ENCODE data around the gene GNL1. TPM values are rescaled to one million over a fixed set of nuclear protein-coding genes. Genes with fewer than 3 reads are reported as not detected.
"Not testable (repeated sequence)": the region's sequence is repeated elsewhere in the genome, so short reads cannot be mapped to it uniquely, and the experiment has no call there.

GNL1 gene
- total RNA-seq, 1 donor from 2014 or later: 18.3 TPM

GRCh38 chr6:30544666-30545272 is 11.5 kb downstream of the GNL1 start:
- DNase-seq (ENCODE audit: missing footprints) (no peak), ATAC-seq (peak; percentile 57)
- intact Hi-C loops (cut with DNase I): loop anchor here (5.0 kb wide), 2 partner anchors 53 to 198 kb away; partner anchors contain the start of genes FLOT1 and IER3

- DNase-seq (ENCODE audit: missing footprints) (no peak), ATAC-seq (no peak)
- intact Hi-C loops (cut with DNase I): loop anchor here (1.0 to 5.0 kb wide), 4 partner anchors 53 to 543 kb away; partner anchors contain the start of genes FLOT1 and IER3
Measured at GRCh38 chr6:30543821-30544220, 12.5 kb downstream of the GNL1 start.

GRCh38 chr6:30542915-30543314 is 13.4 kb downstream of the GNL1 start:
- no peak for ATAC-seq
- intact Hi-C loops (cut with DNase I): loop anchor here (1.0 to 5.0 kb wide), 4 partner anchors 54 to 544 kb away; partner anchors contain the start of genes FLOT1 and IER3
- DNase-seq (ENCODE audit: missing footprints): no peak

- no peak for ATAC-seq
- DNase-seq (ENCODE audit: missing footprints): no peak
- intact Hi-C loops (cut with DNase I): loop anchor here (2.0 to 5.0 kb wide), 3 partner anchors 55 to 544 kb away; partner anchors contain the start of genes FLOT1 and IER3
Measured at GRCh38 chr6:30542404-30542725, 13.9 kb downstream of the GNL1 start.

- intact Hi-C loops (cut with DNase I): loop anchor here (2.0 to 5.0 kb wide), 3 partner anchors 56 to 545 kb away; partner anchors contain the start of genes FLOT1 and IER3
- ATAC-seq (peak; percentile 72), DNase-seq (ENCODE audit: missing footprints) (peak; percentile 88)
Measured at GRCh38 chr6:30541515-30542403, 14.5 kb downstream of the GNL1 start.

- DNase-seq (ENCODE audit: missing footprints) (no peak), ATAC-seq (no peak)
- intact Hi-C loops (cut with DNase I): no loop called here
Measured at GRCh38 chr6:30537931-30538330, 18.4 kb downstream of the GNL1 start.

GRCh38 chr6:30533460-30534294 is 22.6 kb downstream of the GNL1 start:
- DNase-seq (ENCODE audit: missing footprints): no peak
- ATAC-seq: no peak
- intact Hi-C loops (cut with DNase I): no loop called here

- DNase-seq (ENCODE audit: missing footprints) (no peak), ATAC-seq (no peak)
- intact Hi-C loops (cut with DNase I): no loop called here
Measured at GRCh38 chr6:30530014-30530413, 26.3 kb downstream of the GNL1 start.

- intact Hi-C loops (cut with DNase I); ATAC-seq; DNase-seq (ENCODE audit: missing footprints): not testable (repeated sequence)
Measured at GRCh38 chr6:30529349-30529875, 26.9 kb downstream of the GNL1 start.

- ATAC-seq; DNase-seq (ENCODE audit: missing footprints); intact Hi-C loops (cut with DNase I): not testable (repeated sequence)
Measured at GRCh38 chr6:30526444-30526843, 29.8 kb downstream of the GNL1 start.

- DNase-seq (ENCODE audit: missing footprints); intact Hi-C loops (cut with DNase I); ATAC-seq: not testable (repeated sequence)
Measured at GRCh38 chr6:30521952-30522351, 34.3 kb downstream of the GNL1 start.

GRCh38 chr6:30521082-30521481 is 35.2 kb downstream of the GNL1 start:
- DNase-seq (ENCODE audit: missing footprints); ATAC-seq; intact Hi-C loops (cut with DNase I): not testable (repeated sequence)

- intact Hi-C loops (cut with DNase I): no loop called here
- DNase-seq (ENCODE audit: missing footprints): no peak
- no peak for ATAC-seq
Measured at GRCh38 chr6:30520522-30520921, 35.8 kb downstream of the GNL1 start.

- DNase-seq (ENCODE audit: missing footprints); intact Hi-C loops (cut with DNase I); ATAC-seq: not testable (repeated sequence)
Measured at GRCh38 chr6:30518505-30519145, 37.7 kb downstream of the GNL1 start.

- intact Hi-C loops (cut with DNase I); DNase-seq (ENCODE audit: missing footprints); ATAC-seq: not testable (repeated sequence)
Measured at GRCh38 chr6:30517767-30518504, 38.4 kb downstream of the GNL1 start.

GRCh38 chr6:30516754-30517076 is 39.6 kb downstream of the GNL1 start:
- DNase-seq (ENCODE audit: missing footprints); intact Hi-C loops (cut with DNase I); ATAC-seq: not testable (repeated sequence)

- intact Hi-C loops (cut with DNase I): no loop called here
- ATAC-seq: peak; percentile 97
- peak; percentile 94 for DNase-seq (ENCODE audit: missing footprints)
Measured at GRCh38 chr6:30515944-30516753, 40.1 kb downstream of the GNL1 start.
